SK-N-SH (cell line): ENCODE results near the gene LDB2.

Experiments
- CTCF ChIP-seq: fragments of 200-600 bp; sonication (generic); IDR thresholded peaks from 2 replicates; pipeline ENCODE4 v1.6.1; 2017; ENCODE audit warnings: antibody characterized with exemption, mild to moderate bottlenecking, moderate library complexity
- EP300 ChIP-seq, 2 experiments: IDR thresholded peaks; 2 replicates each; pipeline versions ENCODE4 v1.4.0 to v1.6.1; 2012; ENCODE audit warnings: borderline replicate concordance in 1 of 2, low read depth in 1 of 2, low read length in 1 of 2
- FOXM1 ChIP-seq: IDR thresholded peaks from 2 replicates; pipeline ENCODE4 v1.4.0; 2012; ENCODE audit warnings: low read depth, mild to moderate bottlenecking
- JUND ChIP-seq: IDR thresholded peaks from 2 replicates; pipeline ENCODE4 v1.4.0; 2012
- MAX ChIP-seq: IDR thresholded peaks from 2 replicates; pipeline ENCODE4 v1.4.0; 2012; ENCODE audit warnings: low read depth
- MXI1 ChIP-seq: IDR thresholded peaks from 2 replicates; pipeline ENCODE4 v1.6.1; 2012; ENCODE audit warnings: mild to moderate bottlenecking, low read depth, low read length, improper control_type of control experiment
- NFIC ChIP-seq: IDR thresholded peaks from 2 replicates; pipeline ENCODE4 v1.4.0; 2012; ENCODE audit warnings: borderline replicate concordance
- POLR2AphosphoS5 ChIP-seq: IDR thresholded peaks from 2 replicates; pipeline ENCODE4 v1.6.1; 2012; ENCODE audit warnings: low read depth, low read length
- RAD21 ChIP-seq: IDR thresholded peaks from 2 replicates; pipeline ENCODE4 v1.6.1; 2012; ENCODE audit warnings: mild to moderate bottlenecking, low read length
- REST ChIP-seq: IDR thresholded peaks from 2 replicates; pipeline ENCODE4 v1.6.1; 2012; ENCODE audit warnings: mild to moderate bottlenecking, low read depth, low read length, moderate library complexity
- SIN3A ChIP-seq: IDR thresholded peaks from 2 replicates; pipeline ENCODE4 v1.6.1; 2012; ENCODE audit warnings: low read depth, mild to moderate bottlenecking, low read length, moderate library complexity, borderline replicate concordance

GRCh38 chr4:16779028-16779675 is 119.3 kb downstream of the LDB2 start:
- no peak for TF ChIP-seq EP300 (IDR thresholded peaks at IDR 0.05; ENCODE audit: borderline replicate concordance in 1 of 2, low read depth in 1 of 2, low read length in 1 of 2)
- no peak for TF ChIP-seq REST
- no peak for TF ChIP-seq CTCF
- TF ChIP-seq RAD21, result no peak
- no peak for TF ChIP-seq NFIC
- TF ChIP-seq MAX, result no peak
- TF ChIP-seq FOXM1, result no peak
- TF ChIP-seq JUND, result no peak
- TF ChIP-seq SIN3A, result no peak
- no peak for TF ChIP-seq POLR2AphosphoS5
- no peak for TF ChIP-seq MXI1
